HG03066 (cell line): ENCODE results near the gene SMIM24.
"Not testable (repeated sequence)": the region's sequence is repeated elsewhere in the genome, so short reads cannot be mapped to it uniquely, and the experiment has no call there.

ENCODE experiments used
- ATAC-seq: cut with Tn5 transposase; IDR thresholded peaks from one replicate; pipeline ENCODE4 v1.9.1; 2021; ENCODE audit warnings: low read depth; ENCODE audit not compliant: unreplicated experiment

Gene SMIM24

GRCh38 chr19:3480383-3481091 lies at the start of gene SMIM24:
Gene SMIM24, minus strand, starts transcription at chr19:3480525. Its CDS starts 62 bp downstream, at chr19:3480463.
- ATAC-seq: no peak

- ATAC-seq: not testable (repeated sequence)
Observed at GRCh38 chr19:3529299-3529698, 49.0 kb upstream of the SMIM24 start.

- no peak for ATAC-seq
Observed at GRCh38 chr19:3528539-3529211, 48.4 kb upstream of the SMIM24 start.

GRCh38 chr19:3528080-3528479 lies 47.8 kb upstream of the SMIM24 start:
- ATAC-seq: no peak

GRCh38 chr19:3527238-3527910 lies 47.0 kb upstream of the SMIM24 start:
- ATAC-seq: no peak

GRCh38 chr19:3526507-3527237 lies 46.3 kb upstream of the SMIM24 start:
- no peak for ATAC-seq

GRCh38 chr19:3524904-3525451 lies 44.7 kb upstream of the SMIM24 start:
- ATAC-seq: no peak

- no peak for ATAC-seq
Observed at GRCh38 chr19:3524078-3524842, 43.9 kb upstream of the SMIM24 start.

- ATAC-seq: no peak
Observed at GRCh38 chr19:3523361-3524077, 43.2 kb upstream of the SMIM24 start.

- ATAC-seq: no peak
Observed at GRCh38 chr19:3522421-3523360, 42.4 kb upstream of the SMIM24 start.

- ATAC-seq: no peak
Observed at GRCh38 chr19:3521104-3521445, 40.8 kb upstream of the SMIM24 start.

GRCh38 chr19:3520166-3521103 lies 40.1 kb upstream of the SMIM24 start:
- ATAC-seq: no peak

- no peak for ATAC-seq
Observed at GRCh38 chr19:3519126-3519525, 38.8 kb upstream of the SMIM24 start.

GRCh38 chr19:3518659-3519058 lies 38.3 kb upstream of the SMIM24 start:
- ATAC-seq: no peak

GRCh38 chr19:3518255-3518654 lies 37.9 kb upstream of the SMIM24 start:
- ATAC-seq: no peak

- no peak for ATAC-seq
Observed at GRCh38 chr19:3517638-3518037, 37.3 kb upstream of the SMIM24 start.

GRCh38 chr19:3516675-3517207 lies 36.4 kb upstream of the SMIM24 start:
- ATAC-seq: no peak
